Mucosa of descending colon (tissue), 3 donors: ENCODE results near the gene CHRDL2. TPM values are rescaled to one million over a fixed set of nuclear protein-coding genes. Genes with fewer than 3 reads are reported as not detected.

Experiments
- ATAC-seq: fragments of 200-7000 bp; cut with Tn5 transposase; one replicate; pipeline ENCODE4 v1.9.1; 2020; ENCODE audit warnings: mild to moderate bottlenecking, moderate library complexity
- DNase-seq, 3 donors: peaks; one replicate each; pipeline ENCODE4 v3.0.0-alpha.2; 2020
- H3K36me3 ChIP-seq: fragments of 200-600 bp; one replicate; pipeline ENCODE4 v1.8.0; 2021; ENCODE audit warnings: low read depth, mild to moderate bottlenecking
- H3K4me1 ChIP-seq: fragments of 200-600 bp; one replicate; pipeline ENCODE4 v1.8.0; 2021; ENCODE audit warnings: low read depth, mild to moderate bottlenecking
- H3K4me3 ChIP-seq: fragments of 200-600 bp; one replicate; pipeline ENCODE4 v1.8.0; 2021; ENCODE audit warnings: mild to moderate bottlenecking
- H3K9me3 ChIP-seq: fragments of 200-600 bp; one replicate; pipeline ENCODE4 v1.8.0; 2021; ENCODE audit warnings: mild to moderate bottlenecking
- intact Hi-C, 2 donors: fragments of 100-400 bp; cut with DNase I in 1 of 2; cut with micrococcal nuclease in 1 of 2; formaldehyde crosslinking; loops; one replicate each; pipeline versions ENCODE4 v1.11.0 to v1.11.1; 2022; cut with DNase I, micrococcal nuclease
- microRNA-seq: library from miRNA; unstranded; fragments of <30 nt; microRNA quantifications from one replicate; pipeline ENCODE4, GENCODE V29; 2019
- total RNA-seq, 3 donors: library from RNA; stranded (reverse); fragmentation: NEBNext Ultra II Directional in 2 of 3; extraction: Animal tissue kit (Norgen Biotek cat#: 25700) in 2 of 3; gene quantifications; one replicate each; pipeline versions ENCODE4 v1.2.1 to v1.2.4, GENCODE V29; 2021 to 2023
- TF ChIP-seq, protein P1 (sequence below): fragments of 200-600 bp; IDR thresholded peaks from one replicate; pipeline ENCODE4 v1.8.0; 2022; ENCODE audit warnings: antibody characterized with exemption, mild to moderate bottlenecking
- donor health status: DM: no; HTN: no; CAD: no; lungs with moderate emphysema.
- donor health status: DM: no; HTN: no; CAD: no.
- donor health status: DM: no; HTN: yes; CAD: no.

The CHRDL2 gene
- total RNA-seq, 3 donors from 2014 or later: 41.2 to 52.2 TPM; not detected in 1

DNA sequence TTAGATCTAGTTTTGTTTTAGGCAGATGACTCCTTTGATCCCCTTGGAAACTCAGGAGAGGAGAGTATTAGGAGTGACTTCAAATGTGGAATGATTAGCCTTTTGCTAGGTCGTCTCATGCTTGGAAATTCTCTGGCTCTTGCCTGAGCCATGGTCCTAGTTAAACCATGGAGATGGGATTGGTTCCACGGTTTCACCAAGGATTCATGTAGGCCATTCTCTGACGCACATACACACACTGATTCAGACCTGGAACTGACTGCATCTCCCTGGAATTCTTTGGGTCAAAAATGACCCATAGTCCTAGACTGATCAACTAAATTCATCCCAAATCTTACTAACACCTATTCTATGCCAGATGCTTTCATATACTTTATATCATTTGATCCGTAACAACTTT is 82.3 kb downstream of the CHRDL2 start:
- no peaks in the 10 kb centered on the region for H3K4me1 ChIP-seq
- TF ChIP-seq, protein P1, sequence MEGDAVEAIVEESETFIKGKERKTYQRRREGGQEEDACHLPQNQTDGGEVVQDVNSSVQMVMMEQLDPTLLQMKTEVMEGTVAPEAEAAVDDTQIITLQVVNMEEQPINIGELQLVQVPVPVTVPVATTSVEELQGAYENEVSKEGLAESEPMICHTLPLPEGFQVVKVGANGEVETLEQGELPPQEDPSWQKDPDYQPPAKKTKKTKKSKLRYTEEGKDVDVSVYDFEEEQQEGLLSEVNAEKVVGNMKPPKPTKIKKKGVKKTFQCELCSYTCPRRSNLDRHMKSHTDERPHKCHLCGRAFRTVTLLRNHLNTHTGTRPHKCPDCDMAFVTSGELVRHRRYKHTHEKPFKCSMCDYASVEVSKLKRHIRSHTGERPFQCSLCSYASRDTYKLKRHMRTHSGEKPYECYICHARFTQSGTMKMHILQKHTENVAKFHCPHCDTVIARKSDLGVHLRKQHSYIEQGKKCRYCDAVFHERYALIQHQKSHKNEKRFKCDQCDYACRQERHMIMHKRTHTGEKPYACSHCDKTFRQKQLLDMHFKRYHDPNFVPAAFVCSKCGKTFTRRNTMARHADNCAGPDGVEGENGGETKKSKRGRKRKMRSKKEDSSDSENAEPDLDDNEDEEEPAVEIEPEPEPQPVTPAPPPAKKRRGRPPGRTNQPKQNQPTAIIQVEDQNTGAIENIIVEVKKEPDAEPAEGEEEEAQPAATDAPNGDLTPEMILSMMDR: no peak
- no peaks in the 10 kb centered on the region for H3K9me3 ChIP-seq
- H3K36me3 ChIP-seq: no peaks in the 10 kb centered on the region
- intact Hi-C loops: no loop called here
- H3K4me3 ChIP-seq: no peak overlapping the region
- ATAC-seq: no peak
- no peak for DNase-seq

DNA sequence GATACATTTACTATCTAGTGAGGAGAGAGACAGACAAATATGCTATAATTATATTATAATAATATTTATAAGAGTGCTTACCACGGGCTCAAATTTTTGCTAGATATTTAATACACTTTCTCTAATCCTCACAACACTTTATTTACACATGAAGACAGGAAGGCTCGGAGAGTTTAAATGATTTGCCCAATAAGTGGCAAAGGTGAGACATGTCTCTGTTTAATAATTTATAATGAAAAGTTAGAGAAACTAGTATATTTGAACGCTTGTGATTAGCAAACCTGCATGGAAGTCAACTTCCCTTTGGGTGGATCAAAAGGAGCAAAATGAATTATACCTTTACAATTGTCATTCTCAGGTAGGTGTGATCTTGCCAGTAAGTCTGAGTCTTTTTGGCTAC is 83.4 kb downstream of the CHRDL2 start:
- Histone ChIP-seq H3K4me3 (no peak overlapping the region), H3K4me1 (no peaks in the 10 kb centered on the region), H3K9me3 (no peaks in the 10 kb centered on the region), H3K36me3 (no peaks in the 10 kb centered on the region)
- TF ChIP-seq, protein P1: no peak
- intact Hi-C loops: no loop called here
- ATAC-seq: no peak
- no peak for DNase-seq

DNA sequence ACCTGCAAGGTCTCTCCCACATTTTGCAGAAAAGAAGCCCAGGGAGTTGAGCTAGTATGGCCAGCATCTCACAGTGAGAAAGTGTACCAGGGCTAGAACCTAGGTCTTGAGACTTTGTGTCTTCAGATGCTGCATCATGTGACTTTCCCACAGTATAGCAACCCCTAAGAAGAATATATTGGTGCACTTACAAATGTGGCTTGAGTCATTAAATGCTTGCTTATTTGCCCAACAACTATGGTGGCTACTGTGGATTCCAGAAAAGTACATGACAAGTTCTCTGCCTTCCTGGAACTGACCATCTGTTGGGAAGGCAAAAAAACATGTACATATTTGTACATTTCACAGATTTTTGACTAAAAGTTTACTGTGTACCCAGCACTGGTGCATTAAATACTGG is 83.8 kb downstream of the CHRDL2 start:
- Histone ChIP-seq H3K4me1 (no peaks in the 10 kb centered on the region), H3K4me3 (no peak overlapping the region), H3K36me3 (no peaks in the 10 kb centered on the region), H3K9me3 (no peaks in the 10 kb centered on the region)
- ATAC-seq (no peak), DNase-seq (no peak)
- intact Hi-C loops: no loop called here
- TF ChIP-seq, protein P1: no peak

DNA sequence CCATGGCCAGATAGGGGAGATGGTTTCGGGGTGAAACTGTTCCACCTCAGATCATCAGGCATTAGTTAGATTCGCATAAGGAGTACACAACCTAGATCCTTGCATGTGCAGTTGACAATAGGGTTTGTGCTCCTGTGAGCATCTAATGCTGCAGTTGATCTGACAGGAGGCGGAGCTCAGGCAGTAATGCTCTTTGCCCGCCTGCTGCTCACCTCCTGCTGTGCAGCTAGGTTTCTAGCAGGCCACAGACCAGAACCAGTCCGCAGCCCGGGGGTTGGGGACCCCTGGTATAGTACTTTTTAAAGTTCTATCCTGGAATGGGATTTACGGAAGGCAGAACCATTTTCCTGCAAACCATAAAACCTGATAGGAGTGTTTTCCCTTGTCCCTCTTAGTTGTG is 84.3 kb downstream of the CHRDL2 start:
- H3K4me1 ChIP-seq: no peaks in the 10 kb centered on the region
- no peaks in the 10 kb centered on the region for H3K36me3 ChIP-seq

More for the DNA sequence above, 84.3 kb downstream of the CHRDL2 start:
- Histone ChIP-seq H3K9me3 (no peaks in the 10 kb centered on the region), H3K4me3 (no peak overlapping the region)
- ATAC-seq: no peak
- no peak for DNase-seq
- intact Hi-C loops: no loop called here
- TF ChIP-seq, protein P1: no peak

Small RNAs within 50 kb of the gene (microRNA-seq; reads per million reads assigned to microRNA genes)
- gene MIR4696: 0.93 reads per million

Other genes starting within 250 kb of the CHRDL2 start
- gene LIPT2, start 237.7 kb downstream of the CHRDL2 start, total RNA-seq: 1 to 10 TPM; 3.2 to 4.8 (median 4.1) TPM
- 10 to 100 TPM; 18.3 to 32.4 (median 20.6) TPM for gene POLD3, start 138.8 kb downstream of the CHRDL2 start, total RNA-seq
- 10 to 100 TPM; 12.5 to 22.0 (median 14.0) TPM for gene RNF169, start 17.4 kb upstream of the CHRDL2 start, total RNA-seq
- gene XRRA1, start 217.7 kb upstream of the CHRDL2 start, total RNA-seq: 10 to 100 TPM in 2 of 3 donors, 1 to 10 TPM in 1; 6.7 to 35.9 (median 29.6) TPM
- gene SPCS2, start 217.8 kb upstream of the CHRDL2 start, total RNA-seq: 100 to 1,000 TPM; 117 to 160 (median 119) TPM